Measurements from ENCODE around the gene NPAS3. TPM values are rescaled to one million over a fixed set of nuclear protein-coding genes. Genes with fewer than 3 reads are reported as not detected.

NPAS3 gene
- total RNA-seq, 4 donors from 2014 or later: 1.5 to 12.3 (median 3.4) TPM

DNA sequence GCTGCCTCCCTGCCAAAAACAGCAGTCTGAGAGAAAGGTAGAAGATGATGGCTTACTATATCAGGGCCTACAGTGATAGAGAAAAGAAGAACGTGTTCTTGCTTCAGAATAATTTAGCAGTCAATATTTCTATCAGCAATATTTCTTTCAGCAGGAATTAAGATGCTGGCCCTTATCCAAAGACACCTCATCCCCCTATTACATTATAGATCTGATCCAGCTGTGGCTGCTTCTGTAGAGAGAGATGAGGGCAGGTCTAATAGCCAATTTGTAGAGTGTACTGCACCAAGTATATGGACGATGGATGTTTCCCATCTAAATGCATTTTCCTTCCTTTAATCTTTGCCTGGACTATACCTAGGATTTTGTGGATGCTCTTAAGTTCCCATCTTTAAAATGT is 451.7 kb downstream of the NPAS3 start:
- no peaks in the 10 kb centered on the region for H3K27me3 ChIP-seq
- no peak overlapping the region for H3K27ac ChIP-seq
- TF ChIP-seq CTCF (IDR thresholded peaks at IDR 0.05) (no peak), EP300 (IDR thresholded peaks at IDR 0.05) (no peak), POLR2A (IDR thresholded peaks at IDR 0.05) (no peak)
- no peaks in the 10 kb centered on the region for H3K9me3 ChIP-seq
- H3K4me1 ChIP-seq: no peaks in the 10 kb centered on the region
- no peak overlapping the region for H3K4me3 ChIP-seq
- DNase-seq (ENCODE audit: low spot score in 2 of 2): no peak
- 64 to 77% methylated on average over 2 of the region's 2 CpGs for WGBS, 2 donors
- no peaks in the 10 kb centered on the region for H3K36me3 ChIP-seq

DNA sequence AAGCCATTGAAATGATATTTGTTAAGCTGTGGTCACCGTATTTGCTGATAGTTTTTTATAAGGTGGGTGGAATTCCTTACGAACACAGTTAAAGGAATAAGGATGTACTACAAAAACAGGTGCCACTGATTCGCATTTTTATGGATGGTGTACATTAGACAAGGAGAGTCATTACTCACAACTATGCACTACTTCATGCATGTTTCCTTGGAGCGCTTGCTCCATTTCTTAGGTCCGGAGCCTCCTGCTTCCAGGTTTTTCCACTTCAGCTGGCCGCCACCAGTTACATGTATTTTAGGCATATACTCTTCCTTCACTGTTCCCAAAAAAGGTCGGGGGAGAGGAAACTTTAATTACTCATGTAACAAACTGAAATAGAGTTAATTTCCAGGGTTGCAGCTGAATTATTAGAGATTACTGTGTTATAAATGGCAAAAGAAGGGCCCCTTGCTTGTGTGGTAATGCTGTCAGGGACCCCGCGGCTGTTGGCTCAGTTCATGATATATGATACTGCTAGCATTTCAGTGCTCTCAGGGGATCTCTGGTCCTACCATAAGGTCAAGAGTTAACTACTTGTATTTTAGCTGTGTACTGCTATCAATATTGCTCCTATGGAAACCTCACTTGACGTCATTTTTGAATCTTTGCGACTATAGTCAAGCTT is 454.7 kb downstream of the NPAS3 start:
- Histone ChIP-seq H3K27me3 (no peaks in the 10 kb centered on the region), H3K9me3 (no peaks in the 10 kb centered on the region)
- 59 to 60% methylated on average over 11 of the region's 11 CpGs for WGBS, 2 donors

DNA sequence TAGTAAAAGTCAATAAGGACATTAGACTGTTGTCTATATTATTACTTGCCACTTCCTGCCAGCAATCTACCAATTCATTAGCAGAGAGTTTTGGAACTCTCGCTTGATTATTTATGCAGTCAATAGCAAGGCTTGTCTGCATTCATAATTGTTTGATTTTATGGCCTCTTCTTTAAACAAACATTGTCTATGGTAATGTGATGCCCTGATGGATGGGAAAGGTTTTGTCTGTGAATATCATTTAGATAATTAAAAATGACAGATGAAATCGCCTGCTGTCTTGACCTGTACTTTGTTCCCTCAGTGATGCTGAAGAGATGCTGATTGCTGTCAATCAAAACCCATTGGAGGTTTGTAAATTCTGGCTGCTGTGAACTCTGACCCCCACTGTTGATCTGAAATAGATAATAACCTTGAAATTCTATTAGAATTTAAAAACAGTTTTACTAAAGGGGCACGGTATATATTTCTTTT is 455.3 kb downstream of the NPAS3 start:
- TF ChIP-seq POLR2A (IDR thresholded peaks at IDR 0.05): no peak
- DNase-seq (ENCODE audit: low spot score in 2 of 2): no peak
- no peak overlapping the region for H3K27ac ChIP-seq
- H3K9me3 ChIP-seq: no peaks in the 10 kb centered on the region
- 84 to 90% methylated on average over 3 of the region's 3 CpGs for WGBS, 2 donors
- H3K27me3 ChIP-seq: no peaks in the 10 kb centered on the region
- H3K4me3 ChIP-seq: no peak overlapping the region
- H3K36me3 ChIP-seq: no peaks in the 10 kb centered on the region
- no peaks in the 10 kb centered on the region for H3K4me1 ChIP-seq

More for the DNA sequence above, 454.7 kb downstream of the NPAS3 start:
- no peak for DNase-seq (ENCODE audit: low spot score in 2 of 2)
- Histone ChIP-seq H3K27ac (no peak overlapping the region), H3K4me1 (no peaks in the 10 kb centered on the region), H3K4me3 (no peak overlapping the region), H3K36me3 (no peaks in the 10 kb centered on the region)
- TF ChIP-seq EP300 (IDR thresholded peaks at IDR 0.05): no peak
- TF ChIP-seq CTCF (IDR thresholded peaks at IDR 0.05): no peak
- TF ChIP-seq POLR2A (IDR thresholded peaks at IDR 0.05): no peak

DNA sequence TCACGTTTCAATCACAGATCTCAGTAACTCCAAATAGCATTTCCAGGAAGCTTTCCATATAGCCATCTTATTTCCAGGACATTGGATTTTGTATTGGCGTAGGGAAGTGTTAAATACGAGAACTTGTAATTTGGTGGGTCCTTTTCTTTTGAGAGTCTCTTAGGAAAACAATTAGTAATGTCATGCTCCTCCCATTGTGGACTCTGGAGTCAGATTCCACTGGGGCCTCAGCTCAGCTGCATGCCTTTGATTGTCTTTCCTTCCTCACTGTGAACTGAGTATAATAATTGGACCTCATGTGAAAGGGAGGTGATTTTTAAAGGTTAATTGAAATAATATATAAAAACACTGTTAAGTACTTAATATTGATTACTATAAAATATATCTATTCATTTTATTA is 462.6 kb downstream of the NPAS3 start:
- Histone ChIP-seq H3K27ac (no peak overlapping the region), H3K27me3 (no peaks in the 10 kb centered on the region), H3K36me3 (peaks cover 0 to 3% (median 0%) of the 10 kb centered on the region in 3 donors), H3K4me1 (no peaks in the 10 kb centered on the region), H3K4me3 (no peak overlapping the region), H3K9me3 (peaks cover 0 to 9% (median 2%) of the 10 kb centered on the region in 4 donors)
- no peak for TF ChIP-seq EP300 (IDR thresholded peaks at IDR 0.05)
- TF ChIP-seq CTCF (IDR thresholded peaks at IDR 0.05): no peak
- TF ChIP-seq POLR2A (IDR thresholded peaks at IDR 0.05): no peak
- no peak for DNase-seq (ENCODE audit: low spot score in 2 of 2)
- WGBS, 2 donors: 86 to 89% methylated on average over 3 of the region's 3 CpGs

GRCh38 chr14:33402604-33403003 is 463.9 kb downstream of the NPAS3 start:
- peaks cover 0 to 9% (median 2%) of the 10 kb centered on the region in 4 donors for H3K9me3 ChIP-seq
- no peak for DNase-seq (ENCODE audit: low spot score in 2 of 2)
- TF ChIP-seq EP300 (IDR thresholded peaks at IDR 0.05): no peak
- TF ChIP-seq CTCF (IDR thresholded peaks at IDR 0.05): no peak
- no peak for TF ChIP-seq POLR2A (IDR thresholded peaks at IDR 0.05)
- no peaks in the 10 kb centered on the region for H3K4me1 ChIP-seq
- H3K4me3 ChIP-seq: no peak overlapping the region
- no peak overlapping the region for H3K27ac ChIP-seq
- H3K27me3 ChIP-seq: no peaks in the 10 kb centered on the region
- H3K36me3 ChIP-seq: peaks cover 0 to 3% (median 0%) of the 10 kb centered on the region in 3 donors

Measured in tibial nerve (tissue), 4 donors.